Neural cell (in vitro differentiated cells): ENCODE measurements around the gene SLC16A3.

Source experiments
- EP300 ChIP-seq: fragments of 450-650 bp; conservative IDR thresholded peaks from 2 replicates; pipeline ENCODE4 v1.6.1; 2014; ENCODE audit warnings: antibody characterized with exemption, mild to moderate bottlenecking, moderate library complexity; ENCODE audit not compliant: poor library complexity, severe bottlenecking
- EZH2 ChIP-seq: fragments of 200-600, 300-800 bp; shearing (Covaris generic), sonication (generic); IDR thresholded peaks from 2 replicates; pipeline ENCODE4 v1.6.1; 2014; ENCODE audit warnings: antibody characterized with exemption, low read length, borderline replicate concordance, mild to moderate bottlenecking; ENCODE audit not compliant: insufficient read depth, poor library complexity, severe bottlenecking
- MXI1 ChIP-seq: fragments of 450-650 bp; conservative IDR thresholded peaks from 2 replicates; pipeline ENCODE4 v1.6.1; 2014; ENCODE audit warnings: antibody characterized with exemption, mild to moderate bottlenecking; ENCODE audit not compliant: poor library complexity, severe bottlenecking
- POLR2AphosphoS5 ChIP-seq: IDR thresholded peaks from 2 replicates; pipeline ENCODE4 v1.6.1; 2012
- RAD21 ChIP-seq: fragments of 450-650 bp; conservative IDR thresholded peaks from 2 replicates; pipeline ENCODE4 v1.6.1; 2014; ENCODE audit warnings: antibody characterized with exemption, mild to moderate bottlenecking, moderate library complexity
- SMC3 ChIP-seq: fragments of 450-650 bp; conservative IDR thresholded peaks from 2 replicates; pipeline ENCODE4 v1.6.1; 2014; ENCODE audit warnings: antibody characterized with exemption, mild to moderate bottlenecking, moderate library complexity; ENCODE audit not compliant: poor library complexity
- TAF1 ChIP-seq: IDR thresholded peaks from 2 replicates; pipeline ENCODE4 v1.6.1; 2012; ENCODE audit warnings: low read depth
- TF ChIP-seq, protein P1 (sequence below): fragments of 450-650 bp; IDR thresholded peaks from 2 replicates; pipeline ENCODE4 v1.5.1; 2014; ENCODE audit warnings: antibody characterized with exemption, mild to moderate bottlenecking, moderate library complexity; ENCODE audit not compliant: poor library complexity, severe bottlenecking
- TF ChIP-seq, protein P2 (sequence below): IDR thresholded peaks from 2 replicates; pipeline ENCODE4 v1.6.1; 2012; ENCODE audit warnings: borderline replicate concordance

DNA sequence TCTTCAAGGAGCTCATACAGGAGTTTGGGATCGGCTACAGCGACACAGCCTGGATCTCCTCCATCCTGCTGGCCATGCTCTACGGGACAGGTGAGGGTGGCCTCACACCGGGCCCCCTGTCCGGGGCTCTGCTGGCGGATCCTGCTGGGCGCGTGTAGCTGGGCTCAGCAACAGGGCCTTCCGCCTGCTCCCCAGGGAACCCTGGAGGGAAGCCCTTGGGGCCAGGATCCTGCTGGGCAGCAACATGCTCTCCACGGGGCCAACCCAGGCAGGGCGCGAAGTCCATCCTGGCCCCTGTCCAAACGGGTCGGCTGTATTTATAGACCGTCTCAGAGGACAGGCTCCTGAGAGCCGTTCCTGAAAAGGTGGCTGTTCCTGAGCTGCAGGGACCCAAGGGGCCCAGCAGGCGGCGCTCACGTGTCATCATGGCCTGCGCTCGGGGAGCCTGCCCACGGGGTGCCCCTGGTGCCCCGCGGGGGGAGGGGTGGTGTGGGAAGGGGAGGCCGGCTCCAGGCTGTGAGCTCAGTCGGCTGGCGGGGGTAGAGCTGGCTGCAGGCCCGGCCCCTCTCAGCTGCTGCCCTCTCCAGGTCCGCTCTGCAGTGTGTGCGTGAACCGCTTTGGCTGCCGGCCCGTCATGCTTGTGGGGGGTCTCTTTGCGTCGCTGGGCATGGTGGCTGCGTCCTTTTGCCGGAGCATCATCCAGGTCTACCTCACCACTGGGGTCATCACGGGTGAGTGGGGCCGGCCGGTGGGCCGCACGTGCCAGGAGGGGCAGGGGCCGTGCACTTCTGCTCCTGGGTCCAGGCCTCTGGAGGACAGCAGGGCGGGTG lies 7.5 kb downstream of the SLC16A3 start:
- TF ChIP-seq EP300 (no peak), EZH2 (no peak), POLR2AphosphoS5 (no peak), TAF1 (no peak), RAD21 (peak; percentile 26), MXI1 (no peak), SMC3 (no peak)
- TF ChIP-seq, protein P1, sequence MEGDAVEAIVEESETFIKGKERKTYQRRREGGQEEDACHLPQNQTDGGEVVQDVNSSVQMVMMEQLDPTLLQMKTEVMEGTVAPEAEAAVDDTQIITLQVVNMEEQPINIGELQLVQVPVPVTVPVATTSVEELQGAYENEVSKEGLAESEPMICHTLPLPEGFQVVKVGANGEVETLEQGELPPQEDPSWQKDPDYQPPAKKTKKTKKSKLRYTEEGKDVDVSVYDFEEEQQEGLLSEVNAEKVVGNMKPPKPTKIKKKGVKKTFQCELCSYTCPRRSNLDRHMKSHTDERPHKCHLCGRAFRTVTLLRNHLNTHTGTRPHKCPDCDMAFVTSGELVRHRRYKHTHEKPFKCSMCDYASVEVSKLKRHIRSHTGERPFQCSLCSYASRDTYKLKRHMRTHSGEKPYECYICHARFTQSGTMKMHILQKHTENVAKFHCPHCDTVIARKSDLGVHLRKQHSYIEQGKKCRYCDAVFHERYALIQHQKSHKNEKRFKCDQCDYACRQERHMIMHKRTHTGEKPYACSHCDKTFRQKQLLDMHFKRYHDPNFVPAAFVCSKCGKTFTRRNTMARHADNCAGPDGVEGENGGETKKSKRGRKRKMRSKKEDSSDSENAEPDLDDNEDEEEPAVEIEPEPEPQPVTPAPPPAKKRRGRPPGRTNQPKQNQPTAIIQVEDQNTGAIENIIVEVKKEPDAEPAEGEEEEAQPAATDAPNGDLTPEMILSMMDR = peak; percentile 56
- TF ChIP-seq, protein P2, sequence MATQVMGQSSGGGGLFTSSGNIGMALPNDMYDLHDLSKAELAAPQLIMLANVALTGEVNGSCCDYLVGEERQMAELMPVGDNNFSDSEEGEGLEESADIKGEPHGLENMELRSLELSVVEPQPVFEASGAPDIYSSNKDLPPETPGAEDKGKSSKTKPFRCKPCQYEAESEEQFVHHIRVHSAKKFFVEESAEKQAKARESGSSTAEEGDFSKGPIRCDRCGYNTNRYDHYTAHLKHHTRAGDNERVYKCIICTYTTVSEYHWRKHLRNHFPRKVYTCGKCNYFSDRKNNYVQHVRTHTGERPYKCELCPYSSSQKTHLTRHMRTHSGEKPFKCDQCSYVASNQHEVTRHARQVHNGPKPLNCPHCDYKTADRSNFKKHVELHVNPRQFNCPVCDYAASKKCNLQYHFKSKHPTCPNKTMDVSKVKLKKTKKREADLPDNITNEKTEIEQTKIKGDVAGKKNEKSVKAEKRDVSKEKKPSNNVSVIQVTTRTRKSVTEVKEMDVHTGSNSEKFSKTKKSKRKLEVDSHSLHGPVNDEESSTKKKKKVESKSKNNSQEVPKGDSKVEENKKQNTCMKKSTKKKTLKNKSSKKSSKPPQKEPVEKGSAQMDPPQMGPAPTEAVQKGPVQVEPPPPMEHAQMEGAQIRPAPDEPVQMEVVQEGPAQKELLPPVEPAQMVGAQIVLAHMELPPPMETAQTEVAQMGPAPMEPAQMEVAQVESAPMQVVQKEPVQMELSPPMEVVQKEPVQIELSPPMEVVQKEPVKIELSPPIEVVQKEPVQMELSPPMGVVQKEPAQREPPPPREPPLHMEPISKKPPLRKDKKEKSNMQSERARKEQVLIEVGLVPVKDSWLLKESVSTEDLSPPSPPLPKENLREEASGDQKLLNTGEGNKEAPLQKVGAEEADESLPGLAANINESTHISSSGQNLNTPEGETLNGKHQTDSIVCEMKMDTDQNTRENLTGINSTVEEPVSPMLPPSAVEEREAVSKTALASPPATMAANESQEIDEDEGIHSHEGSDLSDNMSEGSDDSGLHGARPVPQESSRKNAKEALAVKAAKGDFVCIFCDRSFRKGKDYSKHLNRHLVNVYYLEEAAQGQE = no peak
